ENCODE results near the gene OGG1. TPM values are rescaled to one million over a fixed set of nuclear protein-coding genes. Genes with fewer than 3 reads are reported as not detected.

OGG1 gene
- total RNA-seq, 3 donors from 2014 or later = 25.2 to 30.5 (median 28.8) TPM

DNA sequence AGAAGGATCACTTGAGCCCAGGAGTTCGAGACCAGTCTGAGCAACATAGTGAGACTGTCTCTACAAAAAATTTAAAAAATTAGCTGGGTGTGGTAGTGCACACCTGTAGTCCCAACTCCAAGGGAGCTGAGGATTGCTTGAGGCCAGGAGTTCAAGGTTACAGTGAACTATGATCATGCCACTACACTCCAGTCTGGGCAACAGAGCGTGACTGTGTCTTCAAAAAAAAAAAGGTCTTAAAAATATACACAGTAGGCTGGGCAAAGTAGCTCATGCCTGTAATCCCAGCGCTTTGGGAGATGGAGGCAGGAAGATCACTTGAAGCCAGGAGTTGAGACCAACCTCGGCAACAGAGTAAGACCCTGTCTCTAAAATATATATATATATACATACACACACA lies 31.2 kb downstream of the OGG1 start:
- H3K36me3 Mint-ChIP-seq (ENCODE audit: insufficient read depth) = peaks cover 20% of the 10 kb centered on the region
- H3K4me3 Mint-ChIP-seq = no peak overlapping the region
- H3K9me3 Mint-ChIP-seq = no peaks in the 10 kb centered on the region
- DNase-seq = no peak
- H3K27me3 Mint-ChIP-seq (ENCODE audit: low read depth) = no peaks in the 10 kb centered on the region
- ATAC-seq = no peak
- peaks cover 61% of the 10 kb centered on the region for H3K4me1 Mint-ChIP-seq (ENCODE audit: low read depth)

DNA sequence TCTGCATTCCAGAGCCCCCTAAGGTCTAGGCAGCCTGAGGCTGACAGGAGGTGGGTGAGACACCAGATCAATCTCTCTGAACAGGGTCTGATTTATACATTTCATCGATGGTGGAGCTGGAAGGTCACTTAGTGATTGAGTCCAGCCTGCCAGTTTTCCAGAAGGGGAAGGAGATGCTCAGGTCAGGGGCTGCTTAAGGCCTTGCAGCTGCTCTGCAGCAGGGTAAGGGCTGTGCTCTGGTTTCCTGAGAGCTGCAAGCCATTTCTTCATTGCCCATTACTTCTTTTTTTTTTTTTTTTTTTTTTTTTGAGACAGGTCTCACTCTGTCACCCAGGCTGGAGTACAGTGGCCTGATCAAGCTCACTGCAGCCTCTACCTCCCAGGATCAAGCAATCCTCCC lies 31.8 kb downstream of the OGG1 start:
- DNase-seq (no peak), ATAC-seq (no peak)
- H3K36me3 Mint-ChIP-seq (ENCODE audit: insufficient read depth) = peaks cover 26% of the 10 kb centered on the region
- peaks cover 60% of the 10 kb centered on the region for H3K4me1 Mint-ChIP-seq (ENCODE audit: low read depth)
- H3K9me3 Mint-ChIP-seq = no peaks in the 10 kb centered on the region
- no peaks in the 10 kb centered on the region for H3K27me3 Mint-ChIP-seq (ENCODE audit: low read depth)
- H3K4me3 Mint-ChIP-seq = no peak overlapping the region

DNA sequence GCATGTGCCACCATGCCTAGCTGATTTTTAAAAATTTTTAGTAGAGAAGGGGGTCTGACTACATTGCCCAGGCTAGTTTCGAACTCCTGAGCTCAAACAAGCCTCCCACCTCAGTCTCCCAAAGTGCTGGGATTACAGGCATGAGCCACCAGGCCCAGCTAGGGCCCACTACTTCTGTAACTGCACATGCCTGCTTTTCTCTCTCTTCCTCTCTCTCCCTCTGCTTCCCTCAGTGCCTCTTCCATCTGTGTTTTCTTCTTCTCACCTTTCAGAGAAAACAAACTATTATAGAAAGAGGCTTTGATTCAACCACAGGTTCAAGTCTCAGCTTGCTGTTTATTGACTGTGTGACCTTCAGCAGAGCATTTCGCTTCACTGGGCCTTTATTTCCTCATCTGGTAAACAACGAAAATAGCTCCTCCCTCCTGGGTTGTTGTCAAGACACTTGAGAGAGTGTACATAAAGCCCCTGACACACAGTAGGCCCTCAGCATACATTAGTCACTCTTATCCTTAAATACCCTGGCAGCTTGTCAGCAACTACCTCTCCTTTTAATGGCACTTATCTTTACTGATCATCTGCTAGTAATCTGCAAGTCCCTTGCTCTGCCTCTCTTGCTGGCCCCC lies 32.3 kb downstream of the OGG1 start:
- H3K27me3 Mint-ChIP-seq (ENCODE audit: low read depth) = no peaks in the 10 kb centered on the region
- no peak for ATAC-seq
- H3K4me3 Mint-ChIP-seq = no peak overlapping the region
- DNase-seq = no peak
- peaks cover 58% of the 10 kb centered on the region for H3K4me1 Mint-ChIP-seq (ENCODE audit: low read depth)
- H3K9me3 Mint-ChIP-seq = no peaks in the 10 kb centered on the region
- H3K36me3 Mint-ChIP-seq (ENCODE audit: insufficient read depth) = peaks cover 30% of the 10 kb centered on the region

DNA sequence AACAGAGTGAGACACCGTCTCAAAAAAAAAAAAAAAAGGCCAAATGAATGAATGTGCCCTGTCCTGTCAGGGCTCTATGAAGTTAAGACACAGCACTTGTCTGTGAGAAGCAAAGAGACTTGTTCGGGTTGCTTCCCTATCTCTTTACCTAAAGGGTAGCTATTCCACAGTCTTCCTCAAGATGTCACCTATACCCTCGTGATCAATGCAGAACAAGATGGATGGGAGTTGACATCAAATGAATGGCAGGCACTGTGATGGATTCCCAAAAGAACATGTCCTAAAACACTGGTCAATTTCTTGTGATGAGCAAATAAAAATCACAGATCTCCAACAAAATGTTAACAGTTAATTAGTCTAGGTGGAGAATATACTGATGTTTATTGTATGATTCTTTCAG lies 33.0 kb downstream of the OGG1 start:
- DNase-seq (no peak), ATAC-seq (no peak)
- no peaks in the 10 kb centered on the region for H3K9me3 Mint-ChIP-seq
- peaks cover 58% of the 10 kb centered on the region for H3K4me1 Mint-ChIP-seq (ENCODE audit: low read depth)
- H3K36me3 Mint-ChIP-seq (ENCODE audit: insufficient read depth) = peaks cover 36% of the 10 kb centered on the region
- H3K27me3 Mint-ChIP-seq (ENCODE audit: low read depth) = no peaks in the 10 kb centered on the region
- no peak overlapping the region for H3K4me3 Mint-ChIP-seq

DNA sequence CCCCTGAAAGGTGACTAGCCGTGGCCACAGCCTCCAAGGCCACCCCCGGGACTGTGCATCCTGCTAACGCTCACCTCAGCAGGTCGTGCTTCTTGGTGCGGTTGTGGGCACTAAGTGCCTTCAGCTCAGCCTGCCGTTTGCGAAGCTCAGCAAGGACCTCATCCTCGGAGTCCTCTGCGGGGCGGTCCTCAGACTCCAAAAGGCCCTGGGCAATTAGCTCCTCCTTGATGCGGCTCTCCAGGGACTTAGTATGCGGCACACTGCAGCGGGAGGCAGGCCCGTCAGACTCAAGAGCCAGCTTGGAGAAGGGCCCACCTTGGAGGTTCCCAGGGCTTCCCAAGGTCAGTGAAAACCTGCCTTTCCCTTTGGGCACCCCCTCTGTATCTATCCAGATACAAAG lies 34.2 kb downstream of the OGG1 start:
- peaks cover 40% of the 10 kb centered on the region for H3K36me3 Mint-ChIP-seq (ENCODE audit: insufficient read depth)
- H3K27me3 Mint-ChIP-seq (ENCODE audit: low read depth) = no peaks in the 10 kb centered on the region
- no peak overlapping the region for H3K4me3 Mint-ChIP-seq
- ATAC-seq (no peak), DNase-seq (no peak)
- H3K9me3 Mint-ChIP-seq = no peaks in the 10 kb centered on the region
- H3K4me1 Mint-ChIP-seq (ENCODE audit: low read depth) = peaks cover 48% of the 10 kb centered on the region

DNA sequence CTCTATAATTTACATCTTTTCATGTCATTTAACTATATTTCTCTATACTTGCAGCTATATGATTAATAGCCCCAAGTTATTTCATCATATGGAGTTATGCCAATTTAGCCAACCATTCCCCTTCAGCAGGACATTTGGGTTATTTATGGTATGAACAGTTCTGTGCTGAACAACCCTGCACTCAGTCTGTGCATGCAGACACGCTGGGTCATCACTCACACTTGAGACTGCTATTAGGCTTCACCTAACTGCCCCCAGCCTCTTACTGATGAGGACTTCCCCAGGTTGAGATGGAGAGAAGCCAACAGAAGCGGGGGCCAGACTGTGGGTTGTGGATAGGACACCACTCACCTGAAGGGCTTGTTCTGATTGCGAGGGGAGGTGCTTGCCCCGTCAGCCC lies 35.2 kb downstream of the OGG1 start:
- Mint-ChIP-seq H3K4me1 (ENCODE audit: low read depth) (peaks cover 48% of the 10 kb centered on the region), H3K36me3 (ENCODE audit: insufficient read depth) (peaks cover 50% of the 10 kb centered on the region), H3K9me3 (no peaks in the 10 kb centered on the region), H3K4me3 (no peak overlapping the region), H3K27me3 (ENCODE audit: low read depth) (no peaks in the 10 kb centered on the region)
- DNase-seq (no peak), ATAC-seq (no peak)

DNA sequence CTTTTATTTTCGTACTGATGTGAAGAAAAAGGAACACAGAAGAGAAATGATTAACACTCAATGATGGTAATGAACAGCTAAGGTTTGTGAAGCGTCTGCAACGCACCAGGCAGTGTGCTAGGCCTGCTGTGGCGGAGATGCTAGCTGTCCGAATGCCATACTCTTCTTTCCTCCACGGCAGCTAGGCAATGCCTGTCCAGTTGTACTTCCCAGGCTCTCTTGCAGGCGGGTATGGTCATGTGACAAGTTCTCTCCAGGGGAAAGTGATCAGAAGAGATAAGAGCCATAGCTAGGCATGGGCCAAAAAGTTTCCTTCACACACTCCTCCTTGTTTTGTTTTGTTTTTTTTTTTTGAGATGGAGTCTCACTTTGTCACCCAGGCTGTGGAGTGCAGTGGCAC lies 35.9 kb downstream of the OGG1 start:
- Mint-ChIP-seq H3K4me3 (no peak overlapping the region), H3K9me3 (no peaks in the 10 kb centered on the region), H3K4me1 (ENCODE audit: low read depth) (peaks cover 48% of the 10 kb centered on the region), H3K36me3 (ENCODE audit: insufficient read depth) (peaks cover 56% of the 10 kb centered on the region), H3K27me3 (ENCODE audit: low read depth) (no peaks in the 10 kb centered on the region)
- DNase-seq (no peak), ATAC-seq (no peak)

DNA sequence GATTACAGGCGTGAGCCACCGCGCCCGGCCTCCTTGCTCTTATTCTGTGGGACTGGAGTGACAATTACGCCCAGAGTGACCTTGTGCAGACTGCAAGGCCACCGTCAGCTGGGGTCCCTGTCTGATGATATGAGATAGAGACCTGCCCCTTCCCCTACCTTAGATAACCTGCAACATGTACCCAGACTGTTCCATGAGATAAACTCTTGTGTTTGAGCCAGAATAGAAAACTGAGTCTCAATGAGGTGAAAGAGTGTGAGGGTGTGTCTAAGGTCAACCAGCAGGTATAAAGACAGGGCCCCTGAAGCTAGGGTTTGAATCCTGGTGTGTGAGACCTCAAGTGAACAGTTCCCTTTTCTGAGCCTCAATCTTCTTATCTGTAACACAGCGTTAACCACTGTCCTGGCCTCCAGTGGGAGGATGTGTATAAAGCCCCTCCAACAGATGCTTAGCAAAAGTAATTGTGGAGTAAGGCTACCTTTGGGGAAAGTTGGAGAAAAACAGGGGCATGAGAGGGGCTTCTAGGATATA lies 36.5 kb downstream of the OGG1 start:
- no peaks in the 10 kb centered on the region for H3K27me3 Mint-ChIP-seq (ENCODE audit: low read depth)
- peaks cover 54% of the 10 kb centered on the region for H3K36me3 Mint-ChIP-seq (ENCODE audit: insufficient read depth)
- H3K4me3 Mint-ChIP-seq = no peak overlapping the region
- H3K4me1 Mint-ChIP-seq (ENCODE audit: low read depth) = peaks cover 48% of the 10 kb centered on the region
- DNase-seq = no peak
- H3K9me3 Mint-ChIP-seq = no peaks in the 10 kb centered on the region
- ATAC-seq = no peak

DNA sequence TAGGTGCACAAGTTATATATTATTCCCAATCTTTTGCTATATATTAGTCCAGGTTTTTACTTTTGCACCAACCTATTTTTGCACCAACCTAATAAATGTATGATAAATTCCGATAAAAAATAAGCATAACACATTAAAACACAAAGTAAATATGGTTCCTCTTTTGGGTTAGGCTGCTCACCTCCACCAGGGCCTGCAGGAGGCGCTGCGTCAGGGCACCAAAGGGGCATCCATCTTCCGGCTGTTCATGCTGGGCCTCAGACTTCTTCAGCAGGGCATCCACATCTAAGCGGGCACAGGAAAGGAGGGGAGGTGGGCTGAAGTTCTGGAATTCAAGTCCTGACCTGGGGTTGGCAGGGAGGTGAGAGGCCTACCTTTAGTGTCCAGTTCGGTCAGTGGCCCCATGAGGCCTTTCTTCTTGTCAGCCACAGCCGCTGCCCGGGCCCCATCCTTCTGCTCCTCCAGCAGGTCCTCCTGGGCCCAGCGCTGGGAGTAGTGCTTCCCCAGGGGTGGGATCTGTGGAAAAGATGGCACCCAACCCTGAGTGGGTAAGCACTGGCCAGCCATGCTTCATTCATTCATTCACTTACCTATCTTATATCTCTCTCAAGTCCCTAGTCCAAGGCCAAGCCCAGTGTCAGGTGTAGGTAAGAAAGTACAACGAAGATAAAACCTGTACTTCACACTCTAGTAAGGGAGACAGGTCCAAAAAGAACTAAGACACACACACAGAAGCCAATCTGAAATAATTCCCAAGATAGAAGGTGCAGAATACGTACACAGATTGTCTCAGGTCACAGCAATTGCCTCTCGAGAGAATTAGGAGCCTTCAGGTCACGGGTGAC lies 37.3 kb downstream of the OGG1 start:
- peak in 1 of 2 donors; percentile 1 for ATAC-seq
- H3K36me3 Mint-ChIP-seq (ENCODE audit: insufficient read depth) = peaks cover 52% of the 10 kb centered on the region
- peak overlapping the region; percentile 12 for H3K4me3 Mint-ChIP-seq
- H3K27me3 Mint-ChIP-seq (ENCODE audit: low read depth) = no peaks in the 10 kb centered on the region
- DNase-seq = no peak
- H3K9me3 Mint-ChIP-seq = no peaks in the 10 kb centered on the region
- H3K4me1 Mint-ChIP-seq (ENCODE audit: low read depth) = peaks cover 51% of the 10 kb centered on the region

DNA sequence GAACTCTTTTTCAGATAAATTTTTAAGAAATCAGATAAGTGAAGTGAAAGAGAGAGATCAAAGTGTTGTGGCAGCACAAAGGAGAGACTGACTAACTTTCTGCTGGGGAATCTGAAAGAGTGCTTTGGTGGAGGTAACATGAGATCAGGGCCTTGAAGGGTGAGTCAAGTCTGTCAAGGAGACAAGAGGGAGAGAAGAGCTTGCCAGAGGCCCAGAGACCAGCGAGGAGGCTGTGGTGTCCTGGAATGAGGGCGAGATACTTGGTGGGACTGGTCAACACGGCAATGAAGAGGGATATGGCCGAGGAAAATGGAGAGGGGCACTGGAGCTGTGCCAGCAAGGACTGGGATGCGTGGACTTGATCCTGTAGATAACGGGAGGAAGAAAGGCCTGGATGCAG lies 38.0 kb downstream of the OGG1 start:
- ATAC-seq (peak; percentile 60 to 69), DNase-seq (no peak)
- Mint-ChIP-seq H3K4me1 (ENCODE audit: low read depth) (peaks cover 47% of the 10 kb centered on the region), H3K4me3 (peak overlapping the region; percentile 12), H3K27me3 (ENCODE audit: low read depth) (no peaks in the 10 kb centered on the region), H3K36me3 (ENCODE audit: insufficient read depth) (peaks cover 48% of the 10 kb centered on the region), H3K9me3 (no peaks in the 10 kb centered on the region)

DNA sequence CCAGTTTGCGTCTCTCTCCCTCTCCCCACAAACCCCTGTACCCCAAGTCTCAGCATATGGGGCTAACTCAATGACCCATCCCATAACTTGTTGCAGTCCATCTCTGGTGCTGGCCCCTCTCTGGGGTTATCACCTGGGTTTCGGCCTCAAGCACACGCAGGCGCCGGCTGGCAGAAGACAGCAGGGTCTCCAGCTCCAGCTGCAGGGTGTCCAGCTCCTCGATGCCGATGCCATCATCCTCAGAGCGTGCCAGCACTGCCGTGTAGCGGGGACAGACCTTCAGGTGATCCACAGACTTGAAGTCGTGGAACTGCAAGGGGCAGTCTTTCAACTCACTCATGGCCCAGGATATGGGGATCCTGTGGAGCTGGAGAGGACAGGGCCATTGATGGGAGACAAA lies 41.4 kb downstream of the OGG1 start:
- no peaks in the 10 kb centered on the region for H3K27me3 Mint-ChIP-seq (ENCODE audit: low read depth)
- H3K36me3 Mint-ChIP-seq (ENCODE audit: insufficient read depth) = peaks cover 45% of the 10 kb centered on the region
- DNase-seq (no peak), ATAC-seq (no peak)
- peaks cover 68% of the 10 kb centered on the region for H3K4me1 Mint-ChIP-seq (ENCODE audit: low read depth)
- no peaks in the 10 kb centered on the region for H3K9me3 Mint-ChIP-seq
- peak overlapping the region; percentile 97 for H3K4me3 Mint-ChIP-seq

DNA sequence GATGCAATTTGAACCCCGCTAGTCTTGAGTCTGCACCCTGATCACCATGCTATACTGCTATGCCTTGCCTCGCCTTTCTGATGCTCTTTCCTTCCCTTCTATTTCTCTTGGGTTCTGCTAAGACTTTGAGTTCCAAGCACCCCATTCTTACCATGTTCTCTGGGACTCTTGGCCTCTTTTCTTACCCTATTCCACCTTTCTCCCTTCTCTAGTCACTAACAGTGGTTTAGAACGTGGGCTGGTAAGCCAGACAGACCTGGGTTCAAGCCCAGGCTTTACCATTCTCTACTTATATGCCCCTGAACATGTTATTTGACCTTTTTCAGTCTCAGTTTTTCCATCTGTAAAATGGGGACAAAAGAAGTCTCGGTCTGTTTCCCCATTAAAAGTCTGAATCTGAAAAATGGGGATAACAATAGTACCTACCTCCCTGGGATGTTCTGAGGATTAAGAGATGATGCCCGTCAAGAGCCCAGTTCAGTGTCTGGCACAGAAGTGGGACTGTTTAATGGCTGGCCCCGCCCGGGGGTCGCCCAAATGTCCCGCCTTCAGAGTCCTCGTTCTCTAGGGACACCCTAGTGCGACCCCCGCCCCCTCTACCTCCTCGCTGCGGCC lies 42.1 kb downstream of the OGG1 start:
- Mint-ChIP-seq H3K4me3 (peak overlapping the region; percentile 97), H3K36me3 (ENCODE audit: insufficient read depth) (peaks cover 37% of the 10 kb centered on the region), H3K4me1 (ENCODE audit: low read depth) (peaks cover 69% of the 10 kb centered on the region), H3K9me3 (no peaks in the 10 kb centered on the region), H3K27me3 (ENCODE audit: low read depth) (no peaks in the 10 kb centered on the region)
- ATAC-seq = no peak
- DNase-seq = no peak

DNA sequence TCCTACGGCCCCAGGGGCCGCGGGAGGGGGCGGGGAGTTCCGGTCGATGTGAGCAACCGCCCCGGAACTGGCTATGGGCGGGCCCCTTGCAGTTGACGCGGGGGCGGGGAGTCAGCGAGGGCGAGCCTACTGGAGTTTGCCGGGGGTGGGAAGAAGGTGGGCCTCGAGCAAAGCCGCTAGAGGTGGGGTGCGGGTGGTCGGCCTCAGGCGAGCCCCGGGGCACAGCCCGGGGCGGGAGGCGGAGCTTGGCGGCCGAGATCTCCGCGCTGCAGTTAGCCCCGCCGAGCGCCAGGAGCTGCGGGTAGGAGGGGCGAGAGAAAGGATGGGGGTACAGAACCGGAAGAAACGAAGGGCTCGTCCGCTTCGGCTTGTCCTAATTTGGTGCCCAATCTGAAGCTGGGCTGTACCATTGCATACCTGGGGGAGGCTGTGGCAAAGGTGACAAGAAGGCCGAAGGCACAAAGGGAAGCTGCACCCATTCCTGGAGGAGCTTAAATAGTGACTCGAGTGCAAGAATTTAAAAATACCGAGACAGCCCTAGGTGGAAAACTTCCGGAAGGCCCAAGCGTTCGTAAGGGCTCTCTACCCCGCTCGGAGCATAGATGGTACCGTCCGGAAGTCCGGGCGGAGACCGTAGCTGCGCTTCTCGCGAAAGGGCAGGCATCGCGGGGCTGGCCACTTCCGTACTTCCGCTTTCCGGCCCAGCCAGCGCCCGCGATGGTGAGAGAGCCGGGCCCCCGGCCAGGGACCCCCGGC lies 42.8 kb downstream of the OGG1 start, which contains the start of the genes ARPC4 and TADA3:
TSS of gene ARPC4 (plus strand) at position 678 of the 756 bp plus-strand sequence. CDS start at position 718, 40 bp downstream.
TSS of gene TADA3 (minus strand) at position 69 of the 756 bp plus-strand sequence. CDS start 1,007 bp downstream, outside the sequence.
- H3K4me1 Mint-ChIP-seq (ENCODE audit: low read depth) = peaks cover 69% of the 10 kb centered on the region
- H3K36me3 Mint-ChIP-seq (ENCODE audit: insufficient read depth) = peaks cover 37% of the 10 kb centered on the region

More for the DNA sequence above, 42.8 kb downstream of the OGG1 start, which contains the start of the genes ARPC4 and TADA3:
- no peaks in the 10 kb centered on the region for H3K27me3 Mint-ChIP-seq (ENCODE audit: low read depth)
- DNase-seq (peak; percentile 87), ATAC-seq (peak; percentile 85)
- H3K9me3 Mint-ChIP-seq = no peaks in the 10 kb centered on the region
- H3K4me3 Mint-ChIP-seq = peak within 1 kb of the TSS; percentile 97

Measured in activated T-cell treated with anti-CD3 and anti-CD28 coated beads, Interleukin-2, amount 50 U/mL, for 4 hours (primary cell).